Spleen (tissue), 11 donors: Measurements from ENCODE around the gene PTAFR. TPM values are rescaled to one million over a fixed set of nuclear protein-coding genes. Genes with fewer than 3 reads are reported as not detected.

Experiments
- DNase-seq: peaks from one replicate; pipeline ENCODE4 v3.0.0-alpha.2; 2020
- H3K27ac ChIP-seq, 8 donors: fragments of 200-600 bp; sonication (generic) in 7 of 8; 1 replicate in 4 of 8; 2 replicates in 4 of 8; pipeline versions ENCODE4 v1.5.0 to v1.8.0; 2016 to 2021; ENCODE audit warnings: inconsistent platforms in 4 of 8, mild to moderate bottlenecking in 4 of 8, moderate library complexity in 1 of 8
- H3K27me3 ChIP-seq, 7 donors: fragments of 200-600 bp; sonication (generic) in 6 of 7; replicated peaks in 1 of 7; 1 replicate in 4 of 7; 2 replicates in 3 of 7; pipeline versions ENCODE4 v1.5.0 to v1.8.0; 2016 to 2021; ENCODE audit warnings: inconsistent platforms in 3 of 7, mild to moderate bottlenecking in 1 of 7
- H3K36me3 ChIP-seq, 6 donors: fragments of 200-600 bp; sonication (generic) in 5 of 6; 1 replicate in 4 of 6; 2 replicates in 2 of 6; pipeline versions ENCODE4 v1.5.0 to v1.8.0; 2016 to 2021; ENCODE audit warnings: inconsistent platforms in 2 of 6
- H3K4me1 ChIP-seq, 6 donors: fragments of 200-600 bp; sonication (generic) in 5 of 6; 1 replicate in 3 of 6; 2 replicates in 3 of 6; pipeline versions ENCODE4 v1.5.0 to v1.8.0; 2016 to 2021; ENCODE audit warnings: inconsistent platforms in 3 of 6
- H3K4me3 ChIP-seq, 8 donors: fragments of 200-600 bp; sonication (generic) in 7 of 8; 1 replicate in 4 of 8; 2 replicates in 4 of 8; pipeline versions ENCODE4 v1.5.0 to v1.8.0; 2016 to 2021; ENCODE audit warnings: inconsistent platforms in 4 of 8, mild to moderate bottlenecking in 4 of 8, moderate library complexity in 2 of 8
- H3K9me3 ChIP-seq, 8 donors: fragments of 200-600 bp; sonication (generic) in 7 of 8; 1 replicate in 4 of 8; 2 replicates in 4 of 8; pipeline versions ENCODE4 v1.5.0 to v1.8.0; 2016 to 2021; ENCODE audit warnings: inconsistent platforms in 4 of 8
- POLR2A ChIP-seq, 3 donors: fragments of 450-650 bp; IDR thresholded peaks; one replicate each; pipeline ENCODE4 v1.5.1; 2017; ENCODE audit warnings: antibody characterized with exemption in 3 of 3, mild to moderate bottlenecking in 1 of 3
- POLR2AphosphoS5 ChIP-seq, 3 donors: sonication (generic); formaldehyde crosslinking; IDR thresholded peaks; one replicate each; pipeline ENCODE4 v1.5.1; 2017; ENCODE audit warnings: antibody characterized with exemption in 3 of 3
- WGBS, 5 donors: extraction: QIAGEN DNeasy Blood & Tissue Kit in 3 of 5; methylation state at CpG; one replicate each; pipeline versions ENCODE4 v1.1.5 to v1.1.7; 2013 to 2018; 5-methylcytosine and 5-hydroxymethylcytosine counted together
- intact Hi-C: fragments of 100-400 bp; cut with DNase I; formaldehyde crosslinking; loops from one replicate; pipeline ENCODE4 v1.15.0; 2023; ENCODE audit warnings: low total_unique reads
- polyA plus RNA-seq, 3 donors: library from polyadenylated mRNA; stranded (reverse); fragments of 200-250 nt; gene quantifications; one replicate each; pipeline ENCODE4 v1.2.1, GENCODE V29; 2013
- total RNA-seq, 7 donors: library from RNA; depleted of rRNA in 3 of 7; stranded (reverse); fragments of >200 nt in 3 of 7; fragmentation: NEBNext Ultra II Directional in 4 of 7; extraction: Animal tissue kit (Norgen Biotek cat#: 25700) in 4 of 7; gene quantifications; one replicate each; pipeline versions ENCODE4 v1.1.0 to v1.2.1, GENCODE V29; 2016 to 2021
- TF ChIP-seq, protein P1 (sequence below), 11 experiments: fragments of 200-600 bp in 7 of 11; fragments of 450-650 bp in 4 of 11; sonication (generic) in 4 of 11; IDR thresholded peaks in 8 of 11; conservative IDR thresholded peaks in 3 of 11; 1 replicate in 7 of 11; 2 replicates in 4 of 11; pipeline versions ENCODE4 v1.4.0 to v1.8.0; 2016 to 2021; ENCODE audit warnings: antibody characterized with exemption in 11 of 11, inconsistent platforms in 4 of 11, mild to moderate bottlenecking in 1 of 11
- donor health status: healthy with polysubstance abuse.
- donor health status: DM: no; HTN: no; CAD: no; lungs with moderate emphysema.
- donor health status: DM: no; HTN: no; CAD: no.
- donor health status: Bipolar disorder and iron deficiency.
- donor health status: healthy.
- donor health status: DM: no; HTN: no; CAD: no.
- donor health status: DM: yes; HTN: yes; CAD: no.

PTAFR gene
- total and polyA plus RNA-seq, 10 donors, result 5.0 to 32.2 (median 24.0) TPM

DNA sequence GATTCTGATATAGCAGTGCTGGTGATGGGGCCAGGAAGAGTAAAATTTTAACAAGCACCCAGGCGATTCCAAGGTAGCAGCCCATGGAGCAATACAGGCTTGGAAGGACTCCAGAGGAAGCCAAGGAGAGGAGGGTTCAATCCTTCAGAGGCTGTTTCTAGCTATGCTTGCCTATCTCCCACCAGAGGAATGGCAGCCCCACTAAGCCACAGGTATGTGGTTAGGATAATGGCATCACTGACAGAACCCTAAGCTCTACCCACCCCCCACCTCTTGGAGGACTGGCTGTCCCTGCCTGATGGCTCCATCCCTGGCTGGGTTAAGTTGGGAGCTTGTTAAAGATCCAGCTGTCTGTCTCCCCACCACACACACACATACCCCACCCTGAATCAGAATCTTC lies 19.3 kb upstream of the PTAFR start:
- intact Hi-C loops, result no loop called here
- 96 to 100% (median 96%) methylated on average over 1 of the region's 1 CpG for WGBS, 5 donors

DNA sequence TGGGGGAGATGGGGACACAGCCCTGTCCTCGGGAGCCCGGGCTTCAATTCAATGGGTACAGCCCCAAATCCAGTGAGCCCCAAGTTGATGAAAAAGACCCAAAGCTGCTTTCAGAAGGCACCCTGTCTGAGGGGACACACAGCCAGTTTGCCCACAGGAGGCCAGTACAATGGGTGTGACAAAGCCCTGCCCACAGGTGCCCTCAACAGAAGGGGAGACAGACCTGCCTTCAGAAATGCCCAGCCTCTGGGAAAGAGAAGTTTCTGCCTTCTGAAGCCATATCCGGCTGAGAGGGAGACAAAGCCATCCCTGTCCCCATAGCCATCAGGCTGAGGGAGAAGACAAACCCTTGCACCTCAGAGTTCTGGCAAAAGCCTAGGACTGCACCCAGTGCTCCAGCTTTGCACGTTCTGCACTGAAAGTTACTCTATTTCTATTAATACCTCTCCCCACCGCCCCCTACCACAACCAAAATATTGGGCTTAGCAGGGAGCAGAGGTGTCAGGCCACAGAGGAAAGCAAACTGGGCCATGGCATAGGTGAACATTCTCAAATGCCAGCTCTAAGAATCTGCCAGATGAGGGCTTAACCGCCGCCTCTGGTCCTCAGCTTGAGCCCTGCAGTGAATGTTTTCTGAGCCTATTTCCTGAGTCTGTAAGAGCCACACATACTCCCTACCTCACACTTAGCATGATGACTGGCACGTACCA lies 18.0 kb upstream of the PTAFR start:
- Histone ChIP-seq H3K4me1 (peaks cover 0 to 74% (median 36%) of the 10 kb centered on the region in 6 donors), H3K4me3 (no peak overlapping the region), H3K9me3 (peaks cover 0 to 12% (median 0%) of the 10 kb centered on the region in 8 donors), H3K36me3 (peaks cover 0 to 38% (median 16%) of the 10 kb centered on the region in 6 donors), H3K27me3 (no peaks in the 10 kb centered on the region), H3K27ac (peak overlapping the region in 5 of 8 donors; percentile 26 to 58 (median 49))
- 72 to 87% (median 76%) methylated on average over 5 to 8 of the region's 8 CpGs for WGBS, 5 donors
- TF ChIP-seq, protein P1, sequence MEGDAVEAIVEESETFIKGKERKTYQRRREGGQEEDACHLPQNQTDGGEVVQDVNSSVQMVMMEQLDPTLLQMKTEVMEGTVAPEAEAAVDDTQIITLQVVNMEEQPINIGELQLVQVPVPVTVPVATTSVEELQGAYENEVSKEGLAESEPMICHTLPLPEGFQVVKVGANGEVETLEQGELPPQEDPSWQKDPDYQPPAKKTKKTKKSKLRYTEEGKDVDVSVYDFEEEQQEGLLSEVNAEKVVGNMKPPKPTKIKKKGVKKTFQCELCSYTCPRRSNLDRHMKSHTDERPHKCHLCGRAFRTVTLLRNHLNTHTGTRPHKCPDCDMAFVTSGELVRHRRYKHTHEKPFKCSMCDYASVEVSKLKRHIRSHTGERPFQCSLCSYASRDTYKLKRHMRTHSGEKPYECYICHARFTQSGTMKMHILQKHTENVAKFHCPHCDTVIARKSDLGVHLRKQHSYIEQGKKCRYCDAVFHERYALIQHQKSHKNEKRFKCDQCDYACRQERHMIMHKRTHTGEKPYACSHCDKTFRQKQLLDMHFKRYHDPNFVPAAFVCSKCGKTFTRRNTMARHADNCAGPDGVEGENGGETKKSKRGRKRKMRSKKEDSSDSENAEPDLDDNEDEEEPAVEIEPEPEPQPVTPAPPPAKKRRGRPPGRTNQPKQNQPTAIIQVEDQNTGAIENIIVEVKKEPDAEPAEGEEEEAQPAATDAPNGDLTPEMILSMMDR (IDR thresholded peaks at IDR 0.05 in 8 of 11, conservative IDR thresholded peaks at IDR 0.05 in 3 of 11), result no peak
- TF ChIP-seq POLR2A (IDR thresholded peaks at IDR 0.05) (no peak), POLR2AphosphoS5 (IDR thresholded peaks at IDR 0.05) (no peak)
- DNase-seq, result no peak
- intact Hi-C loops, result no loop called here

More for the DNA sequence above, 19.3 kb upstream of the PTAFR start:
- no peak for DNase-seq
- TF ChIP-seq, protein P1 (IDR thresholded peaks at IDR 0.05 in 8 of 11, conservative IDR thresholded peaks at IDR 0.05 in 3 of 11), result no peak
- TF ChIP-seq POLR2A (IDR thresholded peaks at IDR 0.05) (no peak), POLR2AphosphoS5 (IDR thresholded peaks at IDR 0.05) (no peak)
- Histone ChIP-seq H3K36me3 (peaks cover 7 to 51% (median 28%) of the 10 kb centered on the region in 6 donors), H3K4me1 (peaks cover 8 to 79% (median 44%) of the 10 kb centered on the region in 6 donors), H3K27me3 (no peaks in the 10 kb centered on the region), H3K27ac (no peak overlapping the region), H3K9me3 (peaks cover 0 to 12% (median 0%) of the 10 kb centered on the region in 8 donors), H3K4me3 (no peak overlapping the region)

DNA sequence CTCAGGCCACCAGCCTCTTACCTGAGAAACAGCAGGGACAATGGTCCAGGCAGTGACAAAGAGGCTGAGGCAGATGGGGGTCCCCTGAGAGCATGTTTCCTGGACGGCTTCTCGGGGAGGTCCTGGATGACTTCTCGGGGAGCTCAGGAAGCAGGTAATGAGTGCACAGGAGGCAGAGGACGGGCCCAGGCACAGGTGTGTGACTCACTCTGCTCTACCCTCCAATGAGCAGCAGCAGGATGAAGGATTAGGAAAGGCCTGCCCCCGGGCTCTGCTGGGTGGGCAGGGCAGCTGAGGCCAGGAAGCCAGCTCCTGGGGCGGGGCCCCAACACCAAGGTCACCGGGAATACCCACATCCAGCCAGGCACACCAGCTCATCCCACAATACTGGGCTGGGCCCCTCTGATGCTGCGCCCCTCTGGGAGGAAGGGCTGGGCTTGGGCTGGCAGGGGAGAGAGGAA lies 17.2 kb upstream of the PTAFR start:
- H3K4me1 ChIP-seq, result peaks cover 0 to 67% (median 29%) of the 10 kb centered on the region in 6 donors
- H3K9me3 ChIP-seq, result peaks cover 0 to 8% (median 0%) of the 10 kb centered on the region in 8 donors
- 70 to 85% (median 74%) methylated on average over 5 to 8 of the region's 8 CpGs for WGBS, 5 donors
- H3K36me3 ChIP-seq, result peaks cover 0 to 30% (median 9%) of the 10 kb centered on the region in 6 donors
- no peaks in the 10 kb centered on the region for H3K27me3 ChIP-seq
- intact Hi-C loops, result no loop called here
- DNase-seq, result peak; percentile 83
- peak overlapping the region in 5 of 8 donors; percentile 9 to 58 (median 49) for H3K27ac ChIP-seq
- TF ChIP-seq POLR2AphosphoS5 (IDR thresholded peaks at IDR 0.05), result peak in 2 of 3 donors; percentile 66 to 75
- TF ChIP-seq POLR2A (IDR thresholded peaks at IDR 0.05), result no peak
- TF ChIP-seq, protein P1 (IDR thresholded peaks at IDR 0.05 in 8 of 11, conservative IDR thresholded peaks at IDR 0.05 in 3 of 11), result no peak
- peak overlapping the region in 4 of 8 donors; percentile 9 to 39 (median 16) for H3K4me3 ChIP-seq

DNA sequence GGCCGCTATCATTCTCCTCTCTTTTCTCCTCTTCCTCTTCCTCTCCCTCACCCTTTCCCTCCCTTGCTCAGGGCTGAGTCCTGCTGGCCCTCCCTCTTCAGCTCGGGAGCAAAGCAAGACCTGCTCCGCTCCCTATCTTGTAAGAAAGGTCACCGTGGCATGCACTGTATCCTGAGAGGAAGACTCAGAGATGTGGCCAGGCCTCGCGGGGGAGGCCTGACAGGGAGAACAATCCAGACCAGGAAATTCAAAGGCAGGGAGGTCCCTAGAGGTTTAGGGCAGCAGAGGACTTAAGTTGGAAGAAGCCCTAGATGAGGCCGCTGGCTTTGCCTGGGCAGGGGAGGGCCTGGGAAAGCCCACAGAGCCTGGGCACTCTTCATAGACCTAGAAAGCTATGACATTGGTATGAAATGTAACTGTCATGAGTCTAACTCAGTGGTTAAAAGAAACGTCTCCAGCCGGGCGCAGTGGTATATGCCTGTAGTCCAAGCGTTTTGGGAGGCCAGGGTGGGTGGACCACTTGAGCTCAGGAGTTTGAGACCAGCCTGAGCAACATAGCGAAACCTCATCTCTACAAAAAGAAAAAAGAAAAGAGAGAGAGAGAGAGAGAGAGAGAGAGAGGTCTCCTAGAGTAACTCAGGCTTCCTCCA lies 14.6 kb upstream of the PTAFR start:
- 63 to 79% (median 76%) methylated on average over 12 of the region's 12 CpGs for whole genome bisulfite sequencing, 5 donors
- Histone ChIP-seq H3K36me3 (peaks cover 0 to 18% (median 0%) of the 10 kb centered on the region in 6 donors), H3K27me3 (no peaks in the 10 kb centered on the region), H3K9me3 (no peaks in the 10 kb centered on the region), H3K4me3 (no peak overlapping the region), H3K4me1 (peaks cover 0 to 44% (median 14%) of the 10 kb centered on the region in 6 donors), H3K27ac (peak overlapping the region in 6 of 8 donors; percentile 27 to 67 (median 56))
- DNase-seq, result no peak
- TF ChIP-seq POLR2AphosphoS5 (IDR thresholded peaks at IDR 0.05) (peak in 1 of 3 donors; percentile 16), POLR2A (IDR thresholded peaks at IDR 0.05) (no peak)
- TF ChIP-seq, protein P1 (IDR thresholded peaks at IDR 0.05 in 8 of 11, conservative IDR thresholded peaks at IDR 0.05 in 3 of 11), result no peak
- intact Hi-C loops, result no loop called here
